Stromal cell of bone marrow (primary cell): ENCODE results near the gene VANGL2.
A peak's percentile ranks its signal among the peaks of the same experiment; 100 is the strongest.
"Not testable (repeated sequence)": the region's sequence is repeated elsewhere in the genome, so short reads cannot be mapped to it uniquely, and the experiment has no call there.

ENCODE experiments used
- DNase-seq: peaks from one replicate; pipeline ENCODE4 v3.0.0-alpha.2; 2012; ENCODE audit warnings: low read depth

Gene VANGL2

DNA sequence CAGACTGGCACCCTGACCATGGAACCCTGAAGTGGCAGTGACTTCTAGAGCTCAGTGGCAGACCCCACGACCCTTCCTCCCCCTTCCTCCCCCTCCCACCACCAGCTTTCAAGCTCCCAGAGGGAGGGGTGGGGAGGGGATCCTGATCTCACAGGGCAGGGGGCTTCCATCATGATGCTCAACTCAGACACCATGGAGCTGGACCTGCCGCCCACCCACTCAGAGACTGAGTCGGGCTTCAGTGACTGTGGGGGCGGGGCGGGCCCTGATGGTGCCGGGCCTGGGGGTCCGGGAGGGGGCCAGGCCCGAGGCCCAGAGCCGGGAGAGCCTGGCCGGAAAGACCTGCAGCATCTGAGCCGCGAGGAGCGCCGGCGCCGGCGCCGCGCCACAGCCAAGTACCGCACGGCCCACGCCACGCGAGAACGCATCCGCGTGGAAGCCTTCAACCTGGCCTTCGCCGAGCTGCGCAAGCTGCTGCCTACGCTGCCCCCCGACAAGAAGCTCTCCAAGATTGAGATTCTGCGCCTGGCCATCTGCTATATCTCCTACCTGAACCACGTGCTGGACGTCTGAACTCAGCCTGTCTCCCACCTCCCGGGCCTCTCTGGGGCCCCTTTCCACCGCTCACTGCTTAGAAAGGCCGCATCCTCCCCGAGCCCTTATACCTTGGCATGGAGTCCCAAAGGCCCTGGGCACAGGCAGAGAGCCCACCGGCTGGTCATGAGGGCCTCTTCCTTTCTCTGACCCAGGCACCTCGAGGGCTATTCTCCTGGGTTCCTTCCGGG, 29.6 kb upstream of the VANGL2 start:
- DNase-seq: no peak

DNA sequence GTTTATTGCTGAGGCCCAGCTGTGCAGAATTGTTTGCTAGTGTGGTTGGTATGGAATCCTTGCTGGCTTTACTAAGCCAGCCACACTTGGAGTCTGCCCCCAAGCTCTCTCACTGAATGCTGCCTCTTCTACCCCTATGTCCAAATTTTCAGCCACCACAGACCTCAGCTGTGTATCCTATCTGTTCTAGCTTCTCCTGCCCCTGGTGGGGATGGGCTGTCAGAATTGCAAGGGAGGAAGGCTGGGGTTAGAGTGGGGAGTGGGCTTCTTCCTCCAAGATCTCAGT, 29.1 kb upstream of the VANGL2 start:
- DNase-seq: no peak

- no peak for DNase-seq
These were observed 28.6 kb upstream of the VANGL2 start for GRCh38 chr1:160371756-160372155.

DNA sequence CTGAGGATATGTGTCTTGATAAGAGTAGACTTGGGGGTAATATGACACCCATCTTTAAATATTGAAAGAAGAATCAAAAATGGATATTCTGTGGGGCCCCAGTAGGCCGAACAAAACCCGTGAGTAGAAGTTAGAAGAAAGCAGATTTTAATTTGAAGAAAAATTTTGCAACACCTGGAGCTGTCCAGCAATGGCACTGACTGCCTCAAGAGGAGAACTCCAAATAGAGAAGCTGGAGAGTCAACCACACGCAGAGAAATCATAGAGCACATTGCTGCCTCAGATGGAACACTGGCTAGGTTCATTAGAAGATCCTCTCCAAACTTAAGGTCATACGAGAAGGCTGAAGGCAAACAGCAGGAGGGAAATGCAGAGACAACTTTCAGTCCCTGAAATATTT, 26.7 kb upstream of the VANGL2 start:
- DNase-seq: no peak

DNA sequence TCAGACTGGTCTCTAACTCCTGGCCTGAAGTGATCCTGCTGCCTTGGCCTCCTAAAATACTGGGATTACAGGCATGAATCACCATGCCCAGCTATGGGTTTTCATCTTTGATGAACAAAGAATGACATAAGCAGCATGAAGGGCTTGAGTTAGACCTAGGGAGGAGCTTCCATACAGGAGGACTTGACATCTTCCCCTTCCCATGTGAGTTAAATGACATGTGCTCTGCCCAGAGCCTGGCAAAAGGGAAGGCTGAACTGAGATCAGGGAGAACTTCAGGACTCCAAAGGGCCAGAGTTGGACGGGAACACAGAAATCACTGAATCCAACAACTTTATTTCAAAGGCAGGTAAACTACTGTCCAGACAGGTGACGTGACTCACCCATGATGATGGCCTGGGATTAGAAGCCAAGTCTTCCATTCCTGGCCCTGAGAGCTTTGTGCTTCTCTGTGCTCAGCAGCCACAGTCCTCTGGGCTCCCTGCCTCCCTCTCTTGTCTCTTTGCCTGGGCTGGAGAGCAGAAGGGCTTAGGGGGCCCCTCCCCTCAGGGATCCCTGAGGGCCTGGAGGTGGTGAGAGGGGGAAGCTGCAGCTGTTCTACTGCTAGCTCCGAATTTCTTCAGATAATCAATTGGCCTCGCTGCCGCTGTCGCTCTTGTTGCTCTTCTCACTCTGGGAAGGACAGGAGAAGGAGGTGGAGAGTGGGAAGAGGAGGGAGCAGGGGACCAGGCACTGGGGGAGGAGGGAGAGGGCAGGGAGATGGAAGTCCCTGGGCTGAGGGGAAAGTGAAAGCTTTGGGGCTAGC, 25.9 kb upstream of the VANGL2 start:
- no peak for DNase-seq

- DNase-seq: no peak
These were observed 24.4 kb upstream of the VANGL2 start for GRCh38 chr1:160375788-160376524.

DNA sequence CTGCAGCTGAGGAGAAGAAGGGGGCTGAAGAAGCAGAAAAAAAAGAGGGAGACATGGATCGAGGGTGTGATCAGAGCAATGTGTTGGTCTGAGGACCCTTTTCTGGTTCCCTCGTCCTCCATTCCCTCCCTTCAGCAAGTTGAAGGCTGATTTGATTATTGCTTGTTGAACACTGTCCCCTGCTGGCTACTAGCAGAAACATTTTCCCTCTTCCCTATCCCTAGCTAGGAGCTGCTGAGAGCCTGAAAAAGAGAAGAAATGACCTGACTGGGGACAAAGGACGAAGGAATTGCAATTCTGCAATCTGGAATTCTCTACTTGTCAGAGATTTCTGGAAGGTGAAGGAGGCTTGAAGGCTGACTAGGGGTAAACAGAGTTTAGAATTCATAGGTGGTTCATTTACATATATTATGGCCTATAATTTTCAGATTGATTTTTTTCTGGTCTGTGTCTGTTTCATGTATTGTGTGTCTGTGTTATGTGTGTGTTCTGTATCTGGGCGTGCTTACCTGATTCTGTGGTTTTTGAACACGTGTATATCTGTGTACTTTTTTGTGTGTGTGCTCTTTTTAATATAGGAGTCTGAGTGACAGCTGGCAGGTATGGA, 23.7 kb upstream of the VANGL2 start:
- DNase-seq: peak; percentile 44

DNA sequence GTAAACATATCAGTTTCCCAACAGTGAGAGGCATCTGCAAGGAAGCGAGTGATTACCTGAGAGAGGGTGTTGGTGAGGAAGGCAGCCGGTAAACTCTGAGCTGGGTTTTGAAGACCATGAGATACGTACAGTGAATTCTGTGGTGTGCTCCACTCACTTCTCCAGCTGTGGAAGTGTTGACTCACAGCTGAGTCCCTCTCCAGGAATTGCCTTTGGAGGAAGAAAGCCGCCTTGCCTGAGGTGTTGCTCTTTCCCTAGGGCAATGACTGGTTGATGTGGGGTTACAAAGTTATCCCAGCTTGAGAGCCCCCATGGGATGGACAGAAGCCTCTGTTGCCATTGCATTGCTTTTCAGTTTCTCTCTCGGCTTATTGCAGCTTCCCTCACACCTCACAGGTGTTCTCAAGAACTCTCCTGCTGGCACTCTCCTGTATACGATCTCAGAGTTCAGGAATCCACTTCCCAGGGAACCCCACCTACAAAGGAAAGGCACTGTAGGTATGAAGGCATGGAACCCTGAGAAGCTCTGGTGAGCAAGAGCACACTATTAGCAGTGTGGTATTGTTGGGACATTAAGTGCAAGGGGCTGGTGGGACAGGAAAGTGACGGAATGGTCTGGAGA, 22.7 kb upstream of the VANGL2 start:
- peak; percentile 53 for DNase-seq

GRCh38 chr1:160384812-160385211, 15.6 kb upstream of the VANGL2 start:
- not testable (repeated sequence) for DNase-seq

GRCh38 chr1:160388406-160388805, 12.0 kb upstream of the VANGL2 start:
- not testable (repeated sequence) for DNase-seq

GRCh38 chr1:160394673-160395072, 5.7 kb upstream of the VANGL2 start:
- no peak for DNase-seq

DNA sequence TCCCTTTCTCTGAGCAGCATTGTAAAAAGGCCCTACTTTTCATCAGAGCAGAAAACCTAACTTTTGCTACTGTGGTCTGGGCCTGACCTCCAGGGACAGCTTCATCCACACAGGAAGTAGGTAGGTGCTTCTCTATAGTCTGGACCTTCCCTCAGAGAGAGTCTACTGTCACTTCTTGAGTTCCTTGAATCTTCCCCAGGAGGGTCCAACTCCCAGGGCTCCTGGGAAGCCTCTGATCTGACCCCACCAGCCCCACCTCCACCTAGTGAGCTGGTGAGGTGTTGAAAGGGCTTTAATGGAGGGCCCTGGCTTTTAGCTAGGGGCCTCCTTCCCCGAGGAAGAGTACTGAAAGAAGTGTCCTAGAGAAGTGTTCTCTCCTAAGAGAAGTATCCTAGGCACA, 2.7 kb upstream of the VANGL2 start:
- DNase-seq: no peak

DNA sequence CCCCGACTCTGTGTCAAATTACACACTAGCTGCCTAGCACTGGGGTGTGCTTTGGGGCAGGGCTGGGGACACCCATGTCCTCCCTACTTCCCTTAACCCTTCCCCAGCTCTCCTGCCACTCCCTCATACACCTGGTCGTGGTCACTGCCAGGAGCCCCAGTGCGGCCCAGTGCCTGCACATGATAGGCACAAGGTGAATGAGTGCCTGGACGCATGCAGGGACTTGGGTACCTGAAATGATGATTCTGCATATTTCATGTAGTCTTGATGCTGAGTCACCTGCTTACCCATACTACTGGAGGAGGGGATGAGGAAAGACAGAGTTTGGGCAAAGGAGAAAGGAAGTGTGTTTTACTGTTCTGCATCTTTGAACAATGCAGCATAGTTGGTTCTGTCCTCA, 1.5 kb upstream of the VANGL2 start:
- no peak for DNase-seq

DNA sequence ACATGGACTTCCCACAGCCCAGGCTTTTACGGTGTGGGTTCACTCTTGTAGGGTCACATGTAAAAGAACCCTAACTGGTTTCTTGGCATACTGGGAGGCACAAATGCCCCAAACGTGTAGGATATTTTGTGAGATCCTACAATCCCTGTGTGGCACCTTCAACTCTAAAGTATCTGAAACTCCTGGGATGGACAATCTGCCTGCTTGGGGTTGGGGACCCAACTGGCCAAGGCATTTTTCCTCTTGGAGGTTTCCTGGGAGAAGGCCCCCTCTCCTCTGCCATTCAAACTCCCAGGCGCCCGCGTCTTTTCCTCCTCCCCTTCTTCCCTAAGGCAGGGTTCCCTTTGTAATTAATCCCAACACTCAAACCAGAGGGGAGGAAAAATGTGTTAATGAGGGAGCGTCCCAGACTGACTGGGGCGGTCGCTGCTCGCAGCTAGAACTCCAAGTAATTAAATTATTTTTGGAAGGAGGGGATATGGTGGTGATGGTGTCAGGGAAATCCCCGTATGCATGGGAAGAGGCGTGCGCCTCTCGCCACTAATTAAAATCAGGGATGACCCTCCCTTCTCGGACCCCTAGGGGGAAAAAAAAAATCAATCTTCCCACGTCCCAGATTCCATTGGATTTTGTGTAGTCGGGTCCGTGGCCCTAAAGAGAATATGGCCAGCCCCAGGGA, 681 bp upstream of the VANGL2 start:
- no peak for DNase-seq

DNA sequence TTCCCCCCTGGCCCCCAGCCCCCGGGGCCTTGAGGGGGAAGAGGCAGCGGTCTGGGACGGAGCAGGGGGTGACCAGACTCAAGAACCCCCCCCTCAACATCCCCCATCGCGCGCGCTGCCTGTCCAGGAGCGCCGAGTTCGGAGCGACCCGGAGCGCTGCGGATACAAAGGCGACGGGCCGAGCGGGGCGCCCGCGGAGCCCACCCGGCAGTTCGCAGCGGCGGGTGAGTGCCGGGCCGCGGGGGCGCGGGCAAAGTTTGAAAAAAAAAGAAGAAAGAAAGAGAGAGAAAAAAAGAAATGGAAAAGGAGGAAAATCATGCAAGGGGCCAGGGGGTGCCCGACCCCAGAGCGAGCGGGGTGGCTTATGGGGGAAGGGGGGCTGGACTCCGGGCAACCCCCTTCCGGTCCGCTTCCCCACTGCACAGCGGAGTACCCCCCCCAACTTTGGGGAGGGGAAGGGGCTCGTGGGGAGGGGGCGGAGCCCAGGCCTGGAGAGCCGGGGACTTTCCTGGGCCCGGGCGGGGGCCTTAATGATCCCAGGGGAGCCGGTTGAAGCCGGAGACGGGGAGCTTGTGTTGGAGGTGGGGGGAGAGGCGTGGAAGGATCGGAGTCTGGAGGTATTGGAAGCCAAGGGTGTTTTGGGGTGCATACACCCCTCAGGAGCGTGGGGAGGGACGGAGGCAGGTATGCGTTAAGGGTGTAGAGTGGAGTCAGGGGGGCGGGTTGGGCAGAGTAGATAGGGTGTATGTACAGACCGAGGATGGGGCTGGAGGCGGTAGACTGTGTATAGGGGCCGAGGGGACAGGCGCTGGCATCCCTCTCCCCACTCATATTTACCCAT, 502 bp downstream of the VANGL2 start:
- DNase-seq: no peak

GRCh38 chr1:160401487-160401805, 1.1 kb downstream of the VANGL2 start:
- DNase-seq: no peak

DNA sequence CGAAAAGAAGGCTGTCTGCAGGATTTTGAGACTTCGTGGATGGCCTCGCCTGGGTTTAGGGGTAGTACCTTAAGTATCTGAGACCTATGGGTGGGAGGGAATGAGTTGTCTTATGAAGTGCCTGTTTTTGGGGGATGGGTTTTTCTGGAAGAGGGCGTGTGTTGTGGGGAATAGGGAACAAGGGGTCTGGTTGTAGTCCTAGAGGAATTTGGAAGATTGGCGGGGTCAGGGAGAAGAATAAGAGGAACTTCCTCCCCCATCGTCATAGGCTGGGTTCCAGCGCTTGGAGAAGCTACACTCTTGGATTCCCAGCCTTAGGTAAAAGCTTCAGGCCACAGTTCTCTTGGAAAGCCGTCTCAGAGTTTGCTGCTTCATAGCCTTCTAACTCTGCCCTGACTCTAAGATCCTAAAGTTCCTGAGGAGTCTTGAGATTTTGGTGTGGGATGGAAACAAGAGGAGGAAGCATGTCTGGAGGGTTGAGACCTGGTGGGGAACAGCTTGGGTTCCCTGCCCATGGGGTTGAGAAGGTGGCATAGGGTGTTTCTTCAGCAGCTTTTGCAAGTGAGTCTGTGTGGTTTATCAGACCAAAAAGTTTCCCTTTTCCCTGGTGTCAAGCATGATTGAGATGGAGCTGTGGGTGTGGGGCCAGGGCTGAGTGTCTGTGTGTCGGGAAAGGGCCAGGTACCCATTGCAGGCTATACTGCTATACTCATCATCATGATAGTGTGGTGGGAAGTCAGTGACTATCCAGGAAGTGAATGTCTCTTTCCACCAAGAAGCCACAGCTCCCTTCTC, 1.8 kb downstream of the VANGL2 start:
- no peak for DNase-seq

DNA sequence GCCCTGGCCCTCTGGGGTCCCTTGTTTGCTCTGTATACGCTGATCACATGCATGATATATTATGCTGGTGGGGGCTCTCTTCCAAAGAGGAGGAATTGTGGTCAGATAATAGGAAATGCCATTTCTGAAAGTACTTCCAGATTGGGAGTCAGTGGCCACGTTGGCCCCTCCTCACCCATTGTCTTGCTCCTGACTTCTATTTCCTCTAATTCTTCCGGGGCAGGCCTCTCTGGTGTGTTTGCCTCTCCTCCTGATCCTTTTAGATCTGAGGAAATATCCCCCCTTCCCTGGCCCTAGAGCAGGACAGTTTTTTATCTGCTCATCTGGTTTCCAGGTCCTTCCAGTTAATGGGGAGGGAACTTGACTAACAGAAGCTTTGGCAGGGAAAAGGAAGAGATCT, 2.9 kb downstream of the VANGL2 start:
- DNase-seq: no peak

DNA sequence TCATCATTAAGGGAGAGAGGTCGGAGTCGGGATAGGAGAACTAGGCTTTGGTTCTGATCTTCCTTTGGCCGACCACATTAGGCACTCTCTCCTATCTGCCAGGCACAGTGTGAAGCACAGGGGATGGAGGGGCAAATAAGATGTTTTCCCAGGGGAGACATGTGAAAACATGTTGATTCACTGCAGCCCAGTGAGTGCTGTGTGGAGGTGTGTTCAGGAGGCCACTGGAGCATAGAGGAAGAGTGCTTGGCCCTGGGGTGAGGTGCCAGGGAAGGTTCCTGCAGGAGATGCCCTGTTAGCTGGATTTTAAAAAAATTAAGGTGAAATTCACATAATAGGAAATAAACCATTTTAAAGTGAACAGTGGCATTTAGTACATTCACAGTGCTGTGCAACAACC, 3.7 kb downstream of the VANGL2 start:
- DNase-seq: no peak

DNA sequence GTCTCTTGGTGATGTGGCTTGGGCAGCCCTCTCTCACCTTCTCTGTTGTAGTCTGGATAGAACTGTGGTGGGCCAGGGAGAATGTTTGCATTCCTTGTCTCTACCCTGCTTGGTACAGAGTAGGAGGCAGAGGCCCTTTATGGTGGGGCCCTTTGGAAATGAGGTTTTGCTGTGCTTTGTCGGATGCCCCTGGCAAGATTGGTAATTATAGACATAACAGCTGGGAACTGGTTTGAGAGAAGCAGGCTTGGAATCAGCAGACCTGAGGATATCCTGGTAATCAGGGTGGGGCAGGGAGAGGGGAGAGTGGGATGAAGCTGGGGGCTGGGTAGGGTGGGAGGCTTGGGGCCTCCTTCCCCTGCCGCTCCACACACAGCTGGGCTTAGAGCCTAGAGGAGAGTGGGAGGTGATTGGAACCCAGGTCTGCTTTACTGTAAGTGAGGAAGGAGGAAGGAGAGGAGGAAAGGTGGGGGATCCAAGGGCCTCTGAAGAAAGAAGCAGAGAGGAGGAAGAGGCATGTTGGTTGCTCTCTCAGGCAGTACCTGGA, 5.0 kb downstream of the VANGL2 start:
- no peak for DNase-seq
